Neural progenitor cell (in vitro differentiated cells): ENCODE data around the gene COX17. TPM values are rescaled to one million over a fixed set of nuclear protein-coding genes. Genes with fewer than 3 reads are reported as not detected.
A peak's percentile ranks its signal among the peaks of the same experiment; 100 is the strongest.

Experiments
- DNase-seq: peaks from one replicate; pipeline ENCODE4 v3.0.0-alpha.2; 2016; ENCODE audit warnings: low spot score
- H2AFZ ChIP-seq: fragments of 200-600 bp; sonication (generic); replicated peaks from 2 replicates; pipeline ENCODE4 v1.6.1; 2016; ENCODE audit warnings: antibody characterized with exemption
- H3F3A ChIP-seq: fragments of 200-600 bp; sonication (generic); 2 replicates; pipeline ENCODE4 v1.6.1; 2016; ENCODE audit warnings: antibody characterized with exemption, low read depth
- H3K27ac ChIP-seq: fragments of 200-600 bp; sonication (generic); 2 replicates; pipeline ENCODE4 v1.5.1; 2016; ENCODE audit warnings: mild to moderate bottlenecking
- H3K27me3 ChIP-seq: fragments of 200-600 bp; sonication (generic); 2 replicates; pipeline ENCODE4 v1.6.1; 2016; ENCODE audit warnings: mild to moderate bottlenecking, moderate library complexity
- H3K36me3 ChIP-seq: fragments of 200-600 bp; sonication (generic); 2 replicates; pipeline ENCODE4 v1.5.1; 2016
- H3K4me1 ChIP-seq: fragments of 200-600 bp; sonication (generic); 2 replicates; pipeline ENCODE4 v1.6.1; 2016; ENCODE audit warnings: mixed run types
- H3K4me2 ChIP-seq: fragments of 200-600 bp; sonication (generic); 2 replicates; pipeline ENCODE4 v1.6.1; 2016
- H3K4me3 ChIP-seq: fragments of 200-600 bp; sonication (generic); 2 replicates; pipeline ENCODE4 v1.5.1; 2016
- H3K79me2 ChIP-seq: fragments of 200-600 bp; sonication (generic); 2 replicates; pipeline ENCODE4 v1.6.1; 2016; ENCODE audit warnings: low read depth
- H3K9ac ChIP-seq: fragments of 200-600 bp; sonication (generic); 2 replicates; pipeline ENCODE4 v1.6.1; 2016
- H3K9me3 ChIP-seq: fragments of 200-600 bp; sonication (generic); 2 replicates; pipeline ENCODE4 v1.5.1; 2016; ENCODE audit warnings: low read depth
- H4K20me1 ChIP-seq: fragments of 200-600 bp; sonication (generic); 2 replicates; pipeline ENCODE4 v1.6.1; 2016; ENCODE audit warnings: low read depth
- H3K27ac Mint-ChIP-seq: 3 replicates; pipeline ENCODE4 v1.8.0; 2021; ENCODE audit warnings: mixed read lengths
- H3K27me3 Mint-ChIP-seq: 2 replicates; pipeline ENCODE4 v1.8.0; 2022; ENCODE audit warnings: low read depth, mild to moderate bottlenecking, inconsistent platforms, moderate library complexity, mixed read lengths; ENCODE audit not compliant: insufficient read depth
- H3K36me3 Mint-ChIP-seq: 3 replicates; pipeline ENCODE4 v1.8.0; 2021; ENCODE audit warnings: mixed read lengths
- H3K4me1 Mint-ChIP-seq: 3 replicates; pipeline ENCODE4 v1.8.0; 2021; ENCODE audit warnings: mixed read lengths
- H3K4me3 Mint-ChIP-seq: 3 replicates; pipeline ENCODE4 v1.8.0; 2021; ENCODE audit warnings: mild to moderate bottlenecking, moderate library complexity, mixed read lengths
- H3K9me3 Mint-ChIP-seq: 3 replicates; pipeline ENCODE4 v1.8.0; 2020; ENCODE audit warnings: mixed read lengths
- CTCF ChIP-seq: fragments of 200-600 bp; sonication (generic); IDR thresholded peaks from 2 replicates; pipeline ENCODE4 v1.5.1; 2017; ENCODE audit warnings: antibody characterized with exemption, mild to moderate bottlenecking
- EZH2 ChIP-seq: fragments of 200-600 bp; sonication (generic); IDR thresholded peaks from 2 replicates; pipeline ENCODE4 v1.6.1; 2017; ENCODE audit warnings: antibody characterized with exemption, mild to moderate bottlenecking, moderate library complexity
- EZH2phosphoT487 ChIP-seq: fragments of 200-600 bp; sonication (generic); IDR thresholded peaks from 2 replicates; pipeline ENCODE4 v1.6.1; 2017; ENCODE audit warnings: antibody characterized with exemption
- total RNA-seq: library from RNA; depleted of rRNA; stranded (reverse); fragments of >200 nt; gene quantifications from 2 replicates; pipeline ENCODE4 v1.2.3, GENCODE V29; 2015; ENCODE audit warnings: low replicate concordance

Gene COX17
- total RNA-seq, 1 donor from 2014 or later, result 20.9 TPM

GRCh38 chr3:119675188-119675874, 1.9 kb downstream of the COX17 start:
- H4K20me1 ChIP-seq, result no peaks in the 10 kb centered on the region
- peaks cover 16% of the 10 kb centered on the region for H3K36me3 ChIP-seq
- TF ChIP-seq EZH2phosphoT487, result no peak
- no peak for TF ChIP-seq EZH2
- TF ChIP-seq CTCF, result no peak
- no peaks in the 10 kb centered on the region for H3K9me3 Mint-ChIP-seq
- H3K4me1 Mint-ChIP-seq, result peaks cover 21% of the 10 kb centered on the region
- H3K27ac Mint-ChIP-seq, result no peak overlapping the region
- H3K27me3 ChIP-seq, result no peaks in the 10 kb centered on the region
- H3K27ac ChIP-seq, result no peak overlapping the region
- H3K4me2 ChIP-seq, result peak overlapping the region; percentile 92
- no peak for DNase-seq
- no peaks in the 10 kb centered on the region for H3F3A ChIP-seq
- H3K79me2 ChIP-seq, result peaks cover 20% of the 10 kb centered on the region
- peak overlapping the region; percentile 80 for H3K4me3 ChIP-seq
- peaks cover 2% of the 10 kb centered on the region for H3K27me3 Mint-ChIP-seq
- H3K36me3 Mint-ChIP-seq, result peaks cover 9% of the 10 kb centered on the region
- H3K9me3 ChIP-seq, result no peaks in the 10 kb centered on the region
- peaks cover 10% of the 10 kb centered on the region for H3K4me1 ChIP-seq
- H3K9ac ChIP-seq, result no peak overlapping the region
- no peak overlapping the region for H2AFZ ChIP-seq
- peak overlapping the region; percentile 96 for H3K4me3 Mint-ChIP-seq

GRCh38 chr3:119673875-119674274, 3.3 kb downstream of the COX17 start:
- TF ChIP-seq CTCF, result no peak
- TF ChIP-seq EZH2phosphoT487, result no peak
- no peak for TF ChIP-seq EZH2
- H3K9ac ChIP-seq, result no peak overlapping the region
- H3K4me1 ChIP-seq, result peaks cover 10% of the 10 kb centered on the region
- H3K36me3 Mint-ChIP-seq, result peaks cover 9% of the 10 kb centered on the region
- H3K4me3 ChIP-seq, result no peak overlapping the region
- H3K36me3 ChIP-seq, result peaks cover 19% of the 10 kb centered on the region
- DNase-seq, result no peak
- no peak overlapping the region for H3K27ac ChIP-seq
- H3K4me3 Mint-ChIP-seq, result no peak overlapping the region
- no peaks in the 10 kb centered on the region for H3F3A ChIP-seq
- peaks cover 20% of the 10 kb centered on the region for H3K79me2 ChIP-seq
- no peaks in the 10 kb centered on the region for H3K9me3 Mint-ChIP-seq
- peaks cover 21% of the 10 kb centered on the region for H3K4me1 Mint-ChIP-seq
- no peaks in the 10 kb centered on the region for H3K9me3 ChIP-seq
- no peaks in the 10 kb centered on the region for H4K20me1 ChIP-seq
- H3K4me2 ChIP-seq, result no peak overlapping the region
- no peaks in the 10 kb centered on the region for H3K27me3 ChIP-seq
- H3K27ac Mint-ChIP-seq, result no peak overlapping the region
- peaks cover 2% of the 10 kb centered on the region for H3K27me3 Mint-ChIP-seq
- no peak overlapping the region for H2AFZ ChIP-seq

- Mint-ChIP-seq H3K27ac (no peak overlapping the region), H3K9me3 (no peaks in the 10 kb centered on the region), H3K4me1 (peaks cover 20% of the 10 kb centered on the region), H3K36me3 (peaks cover 11% of the 10 kb centered on the region), H3K27me3 (peaks cover 2% of the 10 kb centered on the region), H3K4me3 (no peak overlapping the region)
- Histone ChIP-seq H3K4me2 (no peak overlapping the region), H2AFZ (no peak overlapping the region), H3K4me3 (no peak overlapping the region), H3K36me3 (peaks cover 19% of the 10 kb centered on the region), H3K79me2 (peaks cover 20% of the 10 kb centered on the region), H3K9ac (no peak overlapping the region), H3F3A (no peaks in the 10 kb centered on the region), H4K20me1 (no peaks in the 10 kb centered on the region), H3K27ac (no peak overlapping the region), H3K27me3 (no peaks in the 10 kb centered on the region), H3K9me3 (no peaks in the 10 kb centered on the region), H3K4me1 (peaks cover 10% of the 10 kb centered on the region)
- no peak for DNase-seq
- no peak for TF ChIP-seq EZH2phosphoT487
- TF ChIP-seq EZH2, result no peak
- TF ChIP-seq CTCF, result no peak
Measured at GRCh38 chr3:119672776-119673175, 4.4 kb downstream of the COX17 start.
